ENCODE measurements around the gene NEURL2. TPM values are rescaled to one million over a fixed set of nuclear protein-coding genes. Genes with fewer than 3 reads are reported as not detected.
"Not testable (repeated sequence)": the region's sequence is repeated elsewhere in the genome, so short reads cannot be mapped to it uniquely, and the experiment has no call there.

Gene NEURL2
- total RNA-seq, 2 donors from 2014 or later, result 3.3 to 5.2 TPM

GRCh38 chr20:45902199-45902701 lies 11.2 kb upstream of the NEURL2 start:
- H3K9me3 ChIP-seq, result no peaks in the 10 kb centered on the region
- ATAC-seq, result no peak
- no peak for DNase-seq
- no peak for TF ChIP-seq CTCF (IDR thresholded peaks at IDR 0.05)
- TF ChIP-seq POLR2A (IDR thresholded peaks at IDR 0.05), result no peak
- WGBS, 2 donors, result 91 to 100% methylated on average over 9 to 14 of the region's 14 CpGs
- H3K27ac ChIP-seq, result no peak overlapping the region
- no peaks in the 10 kb centered on the region for H3K27me3 ChIP-seq
- no peaks in the 10 kb centered on the region for H3K4me1 ChIP-seq
- peaks cover 0 to 21% of the 10 kb centered on the region in 2 donors for H3K36me3 ChIP-seq (replicated peaks in 1 of 2; ENCODE audit: insufficient read depth in 1 of 2, low read depth in 2 of 2)
- intact Hi-C loops (cut with DNase I), result no loop called here
- H3K4me3 ChIP-seq, result no peak overlapping the region

- H3K27ac ChIP-seq; intact Hi-C loops (cut with DNase I); H3K27me3 ChIP-seq; H3K4me3 ChIP-seq; H3K4me1 ChIP-seq; H3K9me3 ChIP-seq; ATAC-seq; DNase-seq: not testable (repeated sequence)
- peaks cover 0 to 21% of the 10 kb centered on the region in 2 donors for H3K36me3 ChIP-seq (replicated peaks in 1 of 2; ENCODE audit: insufficient read depth in 1 of 2, low read depth in 2 of 2)
- WGBS, 2 donors, result 92 to 95% methylated on average over 6 of the region's 6 CpGs
Observed at GRCh38 chr20:45901332-45901731, 10.3 kb upstream of the NEURL2 start.

GRCh38 chr20:45899046-45899835 lies 8.2 kb upstream of the NEURL2 start:
- H3K36me3 ChIP-seq (replicated peaks in 1 of 2; ENCODE audit: insufficient read depth in 1 of 2, low read depth in 2 of 2), result peaks cover 0 to 24% of the 10 kb centered on the region in 2 donors
- H3K27me3 ChIP-seq, result no peaks in the 10 kb centered on the region
- ATAC-seq (no peak), DNase-seq (no peak)
- H3K27ac ChIP-seq, result no peak overlapping the region
- no peaks in the 10 kb centered on the region for H3K9me3 ChIP-seq
- H3K4me3 ChIP-seq, result no peak overlapping the region
- no peak for TF ChIP-seq POLR2A (IDR thresholded peaks at IDR 0.05)
- no peak for TF ChIP-seq CTCF (IDR thresholded peaks at IDR 0.05)
- WGBS, 2 donors, result 84% methylated on average over 11 to 13 of the region's 13 CpGs
- intact Hi-C loops (cut with DNase I), result loop anchor here (10.0 kb wide), 1 partner anchor 66 kb away; no protein-coding TSS in a partner anchor
- no peaks in the 10 kb centered on the region for H3K4me1 ChIP-seq

- no peak overlapping the region for H3K27ac ChIP-seq
- TF ChIP-seq POLR2A (IDR thresholded peaks at IDR 0.05) (no peak), CTCF (IDR thresholded peaks at IDR 0.05) (no peak)
- no peaks in the 10 kb centered on the region for H3K9me3 ChIP-seq
- H3K4me3 ChIP-seq, result no peak overlapping the region
- 90 to 91% methylated on average over 11 of the region's 12 CpGs for WGBS, 2 donors
- peaks cover 0 to 21% of the 10 kb centered on the region in 2 donors for H3K36me3 ChIP-seq (replicated peaks in 1 of 2; ENCODE audit: insufficient read depth in 1 of 2, low read depth in 2 of 2)
- intact Hi-C loops (cut with DNase I), result loop anchor here (10.0 kb wide), 1 partner anchor 67 kb away; no protein-coding TSS in a partner anchor
- no peaks in the 10 kb centered on the region for H3K4me1 ChIP-seq
- ATAC-seq (no peak), DNase-seq (no peak)
- H3K27me3 ChIP-seq, result no peaks in the 10 kb centered on the region
Observed at GRCh38 chr20:45898285-45898684, 7.3 kb upstream of the NEURL2 start.

GRCh38 chr20:45897692-45898091 lies 6.7 kb upstream of the NEURL2 start:
- TF ChIP-seq CTCF (IDR thresholded peaks at IDR 0.05), result no peak
- TF ChIP-seq POLR2A (IDR thresholded peaks at IDR 0.05), result no peak
- Histone ChIP-seq H3K9me3 (no peaks in the 10 kb centered on the region), H3K36me3 (replicated peaks in 1 of 2; ENCODE audit: insufficient read depth in 1 of 2, low read depth in 2 of 2) (peaks cover 0 to 21% of the 10 kb centered on the region in 2 donors), H3K27me3 (no peaks in the 10 kb centered on the region), H3K4me3 (no peak overlapping the region), H3K4me1 (peaks cover 5% of the 10 kb centered on the region), H3K27ac (no peak overlapping the region)
- ATAC-seq, result no peak
- no peak for DNase-seq
- WGBS, 2 donors, result 90 to 94% methylated on average over 7 of the region's 7 CpGs
- intact Hi-C loops (cut with DNase I), result loop anchor here (10.0 kb wide), 1 partner anchor 67 kb away; no protein-coding TSS in a partner anchor

Measured in body of pancreas (tissue), 4 donors.